Fibroblast of villous mesenchyme (primary cell): ENCODE results near the gene CLEC16A. TPM values are rescaled to one million over a fixed set of nuclear protein-coding genes. Genes with fewer than 3 reads are reported as not detected.

ENCODE experiments used
- DNase-seq: peaks from one replicate; pipeline ENCODE4 v3.0.0-alpha.2; 2010; ENCODE audit warnings: low read depth
- H3K4me3 ChIP-seq: 2 replicates; pipeline ENCODE4 v1.5.1; 2011; ENCODE audit warnings: low read depth, mild to moderate bottlenecking, low read length
- CTCF ChIP-seq: IDR thresholded peaks from 2 replicates; pipeline ENCODE4 v1.5.1; 2012; ENCODE audit warnings: low read depth, mild to moderate bottlenecking, low read length; ENCODE audit not compliant: insufficient read depth
- total RNA-seq: library from RNA; depleted of rRNA; stranded (reverse); fragments of >200 nt; gene quantifications from 2 replicates; pipeline ENCODE4 v1.2.3, GENCODE V29; 2012

Gene CLEC16A
- total RNA-seq, 1 donor, result 32.4 TPM

DNA sequence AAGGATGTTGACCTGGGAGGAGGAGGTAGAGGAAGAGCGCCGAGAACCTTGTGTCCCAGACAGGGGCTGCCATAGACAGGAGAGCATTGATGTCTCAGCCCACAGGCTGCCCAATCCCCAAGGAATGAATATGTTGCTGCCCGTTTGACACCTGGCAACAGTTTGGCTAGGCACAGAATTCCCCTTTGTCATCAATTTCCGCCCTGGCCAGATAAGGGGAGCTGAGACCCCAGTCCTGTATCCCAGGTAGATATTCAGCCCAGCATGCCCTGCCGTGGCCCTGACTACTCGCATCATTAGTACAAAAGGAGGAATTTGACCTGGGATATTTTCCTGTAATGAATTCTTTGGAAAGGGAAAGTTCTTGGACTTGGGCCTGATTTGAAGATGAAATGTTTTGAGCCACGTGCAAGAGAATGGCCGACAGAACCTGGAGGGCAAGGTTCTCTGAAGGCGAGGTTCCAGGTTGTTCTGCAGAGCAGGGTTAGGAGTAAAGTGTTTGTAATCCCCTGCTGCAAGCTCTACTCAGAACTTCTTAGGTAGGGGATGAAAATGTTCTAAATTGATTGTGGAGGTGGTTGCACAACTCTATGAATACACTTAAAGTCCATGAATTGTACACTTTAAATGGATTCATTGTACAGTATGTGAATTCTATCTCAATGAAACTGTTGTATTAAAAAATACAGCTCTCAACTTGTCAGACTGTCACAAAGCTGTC is 202.8 kb downstream of the CLEC16A start:
- H3K4me3 ChIP-seq, result no peak overlapping the region
- TF ChIP-seq CTCF, result no peak
- no peak for DNase-seq

GRCh38 chr16:11147754-11148444 is 203.5 kb downstream of the CLEC16A start:
- no peak overlapping the region for H3K4me3 ChIP-seq
- TF ChIP-seq CTCF, result no peak
- no peak for DNase-seq

GRCh38 chr16:11149011-11149616 is 204.8 kb downstream of the CLEC16A start:
- no peak for TF ChIP-seq CTCF
- no peak overlapping the region for H3K4me3 ChIP-seq
- peak; percentile 38 for DNase-seq

GRCh38 chr16:11150190-11150589 is 205.8 kb downstream of the CLEC16A start:
- H3K4me3 ChIP-seq, result no peak overlapping the region
- DNase-seq, result no peak
- TF ChIP-seq CTCF, result no peak

DNA sequence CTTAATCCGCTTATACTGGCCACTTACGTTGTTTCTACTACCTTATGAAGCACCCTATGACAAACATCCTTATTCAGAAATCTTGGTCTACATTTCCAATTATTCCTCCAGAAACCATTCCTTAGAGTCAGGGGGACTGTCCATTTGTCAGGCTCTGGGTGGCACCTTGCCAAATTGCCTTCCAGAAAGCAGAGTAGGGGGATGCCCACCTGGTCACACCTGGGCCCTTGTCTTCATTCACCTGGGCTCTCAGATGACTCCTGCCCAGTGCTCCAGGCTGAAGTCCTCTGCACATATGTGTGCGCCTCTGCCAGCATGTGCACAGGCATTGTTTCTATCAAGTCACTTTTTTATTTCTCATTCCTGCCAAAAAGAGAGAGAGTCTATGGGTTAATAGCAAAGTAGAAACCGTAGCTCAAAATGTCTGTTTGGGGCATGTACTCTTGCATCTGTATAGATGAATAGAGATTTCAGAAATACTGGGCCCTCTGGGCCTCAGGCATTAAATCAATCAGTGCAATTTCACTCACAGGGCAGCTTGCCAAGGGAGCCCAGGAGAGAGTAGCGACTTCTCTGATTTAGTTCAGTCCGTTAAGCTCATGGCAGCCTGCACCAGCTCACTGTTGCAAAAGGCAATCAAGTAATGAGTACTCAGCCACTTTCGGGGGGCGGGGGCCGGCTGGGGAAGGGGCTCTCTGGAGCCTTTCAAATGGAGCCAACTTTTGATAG is 207.0 kb downstream of the CLEC16A start:
- no peak for TF ChIP-seq CTCF

GRCh38 chr16:11151885-11152629 is 207.7 kb downstream of the CLEC16A start:
- DNase-seq, result no peak
- TF ChIP-seq CTCF, result no peak
- no peak overlapping the region for H3K4me3 ChIP-seq

More for the DNA sequence above, 207.0 kb downstream of the CLEC16A start:
- H3K4me3 ChIP-seq, result no peak overlapping the region
- no peak for DNase-seq
